GM12891 (cell line): Measurements from ENCODE around the gene ATOH7.

Experiments
- PAX5 ChIP-seq: IDR thresholded peaks from 2 replicates; pipeline ENCODE4 v1.6.1; 2011; ENCODE audit warnings: low read length, moderate library complexity, mild to moderate bottlenecking; ENCODE audit not compliant: insufficient read depth, severe bottlenecking
- POLR2A ChIP-seq: IDR thresholded peaks from 2 replicates; pipeline ENCODE4 v1.6.1; 2011; ENCODE audit warnings: low read depth, low read length, control low read depth
- POLR2AphosphoS5 ChIP-seq: IDR thresholded peaks from 2 replicates; pipeline ENCODE4 v1.6.1; 2011; ENCODE audit warnings: low read depth, low read length, control low read depth

GRCh38 chr10:68242051-68242450 is 10.1 kb upstream of the ATOH7 start:
- no peak for TF ChIP-seq POLR2A
- no peak for TF ChIP-seq POLR2AphosphoS5
- TF ChIP-seq PAX5 = no peak
